Activated CD8-positive, alpha-beta memory T cell treated with anti-CD3 and anti-CD28 coated beads, Interleukin-2, amount 50 U/mL, for 1 hour (primary cell): ENCODE data around the gene ARID1B.

Experiments used
- DNase-seq: peaks from one replicate; pipeline ENCODE4 v3.0.0-alpha.2; 2020; ENCODE audit errors: extremely low read depth

ARID1B gene

GRCh38 chr6:156989159-156989806 lies 212.1 kb downstream of the ARID1B start:
- no peak for DNase-seq

GRCh38 chr6:156992020-156992804 lies 215.0 kb downstream of the ARID1B start:
- DNase-seq = no peak

- no peak for DNase-seq
These were observed 216.5 kb downstream of the ARID1B start for GRCh38 chr6:156993713-156994112.

GRCh38 chr6:156994215-156995076 lies 217.3 kb downstream of the ARID1B start:
- no peak for DNase-seq

DNA sequence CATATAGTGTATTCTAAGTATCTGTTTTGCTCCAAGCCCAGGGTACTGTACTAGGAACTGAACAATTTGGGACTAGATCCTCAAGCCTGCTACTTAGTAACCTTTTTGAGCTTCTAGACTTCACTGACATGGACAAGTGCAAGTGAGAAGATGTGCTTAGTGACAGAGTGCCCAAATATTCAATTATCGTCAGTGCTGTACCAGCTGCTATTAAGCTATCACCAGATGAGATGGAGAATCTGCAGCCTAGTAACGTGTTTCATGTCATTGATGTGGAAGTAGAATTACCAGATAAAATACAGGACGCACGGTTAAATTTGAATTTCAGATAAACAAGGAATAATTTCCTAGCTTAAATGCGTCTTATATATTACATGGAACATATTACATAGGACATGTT lies 218.3 kb downstream of the ARID1B start:
- DNase-seq = no peak

GRCh38 chr6:156996265-156996664 lies 219.1 kb downstream of the ARID1B start:
- DNase-seq = no peak

DNA sequence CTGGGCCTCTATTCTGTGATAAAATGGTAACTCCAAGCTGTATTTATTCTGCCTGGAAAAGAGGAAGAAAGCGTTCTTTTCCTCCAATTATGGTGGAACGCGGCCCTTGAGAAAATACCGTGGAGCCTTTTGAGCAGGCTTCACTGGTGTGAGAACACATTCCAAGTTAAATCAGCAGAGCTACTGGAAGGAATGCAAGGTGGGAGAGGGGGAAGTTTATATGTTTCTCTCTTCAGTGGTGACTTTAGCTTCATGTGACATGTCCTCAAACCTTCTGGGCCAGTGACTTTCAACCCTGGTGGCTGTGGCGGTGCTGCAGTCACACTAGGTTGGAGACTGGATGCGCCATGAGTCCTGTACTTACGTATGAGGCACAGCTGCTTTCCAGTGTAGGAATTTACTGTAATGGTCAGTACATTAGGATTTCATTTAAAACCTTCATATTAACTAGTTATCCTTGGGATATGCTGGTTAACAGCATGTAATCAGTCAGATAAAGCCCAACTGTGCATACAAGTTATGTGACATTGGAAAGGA lies 221.7 kb downstream of the ARID1B start:
- no peak for DNase-seq

GRCh38 chr6:156999762-157000161 lies 222.6 kb downstream of the ARID1B start:
- DNase-seq = no peak

DNA sequence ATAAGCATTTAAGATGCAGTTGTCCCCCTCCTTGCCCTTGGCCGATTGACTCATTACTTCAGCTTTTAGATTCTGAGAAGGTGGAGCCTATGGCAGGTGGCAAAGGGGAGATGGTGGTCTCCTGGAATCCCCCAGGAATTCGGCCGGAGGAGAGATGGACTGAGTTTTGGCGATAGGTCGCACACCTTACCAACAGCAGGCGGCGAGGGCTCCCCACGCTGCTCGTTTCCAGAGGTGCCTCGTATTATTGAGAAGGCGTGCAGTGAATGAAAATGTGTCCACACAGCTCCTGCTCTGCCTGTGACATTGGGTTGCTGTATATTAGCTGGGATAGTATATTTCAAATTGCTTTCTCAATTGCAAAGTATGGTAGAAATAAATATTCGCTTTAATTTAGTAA lies 224.5 kb downstream of the ARID1B start:
- no peak for DNase-seq

- no peak for DNase-seq
These were observed 225.6 kb downstream of the ARID1B start for GRCh38 chr6:157002774-157003173.

DNA sequence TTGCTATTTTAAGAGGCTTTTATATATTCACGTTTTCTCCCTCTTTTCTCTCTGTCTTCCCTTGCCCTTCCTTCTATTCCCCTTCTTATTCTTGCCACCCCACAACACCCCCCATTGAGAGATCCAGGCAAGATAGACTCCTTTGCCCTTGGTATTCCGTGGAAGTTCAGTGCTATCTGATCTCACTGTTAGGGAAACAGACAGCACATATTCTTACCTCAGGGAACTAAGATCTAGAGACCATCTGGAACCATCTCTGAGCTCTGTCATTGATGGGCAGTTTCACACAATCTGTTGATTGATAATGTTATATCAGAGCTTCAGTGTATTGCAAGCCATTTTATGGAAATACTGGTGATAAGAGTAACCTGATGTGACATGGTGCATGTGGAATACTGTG lies 228.8 kb downstream of the ARID1B start:
- no peak for DNase-seq

DNA sequence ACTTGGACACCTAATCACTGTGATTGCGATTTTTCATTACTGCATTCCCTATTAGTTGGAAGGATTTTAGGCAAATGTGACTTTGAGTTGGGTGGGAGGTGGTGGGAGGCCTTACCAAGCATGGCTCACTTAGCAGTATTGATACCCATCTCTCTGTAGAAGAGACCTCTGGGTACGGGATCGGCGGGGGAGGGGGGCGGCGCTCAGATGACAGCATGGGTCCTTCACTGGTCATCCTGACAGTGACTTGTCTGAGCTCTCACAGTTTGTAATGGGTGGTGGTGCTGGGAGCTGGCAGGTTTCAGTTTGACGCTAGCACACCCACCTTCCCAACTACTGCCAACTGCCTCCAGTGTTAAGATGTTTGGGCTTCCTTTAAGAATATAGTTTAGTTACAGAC lies 231.4 kb downstream of the ARID1B start:
- DNase-seq = no peak

DNA sequence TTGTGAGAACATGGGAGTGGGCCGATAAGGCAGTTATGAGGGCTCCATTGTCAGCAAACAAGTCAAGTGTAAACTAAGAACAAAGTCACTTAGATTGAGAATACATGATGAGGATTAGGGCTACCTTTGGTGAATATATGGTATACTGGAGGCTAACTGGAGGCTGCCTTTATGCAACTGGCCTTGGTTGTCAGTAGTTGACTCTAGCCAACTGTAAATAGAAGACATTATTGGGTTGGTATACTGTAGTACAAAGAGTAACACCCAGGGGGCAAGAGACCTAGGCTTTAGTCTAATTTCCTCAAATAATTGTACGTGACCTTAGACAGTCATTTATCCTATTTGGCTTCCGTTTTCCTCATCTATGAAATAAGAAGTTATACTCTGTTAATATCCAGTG lies 235.2 kb downstream of the ARID1B start:
- no peak for DNase-seq

DNA sequence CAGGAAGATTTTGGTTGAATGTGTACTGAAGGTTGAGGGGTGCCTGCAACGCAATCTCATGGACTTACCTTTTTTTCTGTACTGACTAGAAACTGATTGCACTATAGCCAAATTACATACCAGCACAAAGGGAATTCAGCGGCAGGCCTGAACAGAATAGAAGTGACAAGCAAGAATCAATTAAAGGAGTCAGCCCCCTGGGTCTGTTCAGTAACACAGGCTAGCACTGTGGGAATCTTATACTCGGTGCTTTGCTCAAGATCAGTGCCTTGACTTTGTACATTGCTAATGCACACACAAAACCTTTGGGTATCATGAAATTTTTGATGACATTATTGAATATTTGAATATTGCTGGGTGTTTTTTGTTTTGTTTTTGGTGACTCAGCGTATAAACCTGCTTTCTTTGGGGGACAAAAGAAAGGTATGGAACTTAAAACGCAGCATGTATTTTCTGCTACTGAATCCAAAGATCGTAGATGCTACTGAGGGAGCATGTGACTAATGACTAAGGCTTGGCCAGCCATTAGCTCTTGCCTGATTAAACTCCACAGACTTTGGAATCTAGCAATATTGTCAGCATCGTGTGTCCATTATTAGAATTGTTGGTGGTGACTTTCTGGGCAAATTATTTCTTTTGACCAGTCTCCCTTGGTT lies 236.6 kb downstream of the ARID1B start:
- DNase-seq = no peak

DNA sequence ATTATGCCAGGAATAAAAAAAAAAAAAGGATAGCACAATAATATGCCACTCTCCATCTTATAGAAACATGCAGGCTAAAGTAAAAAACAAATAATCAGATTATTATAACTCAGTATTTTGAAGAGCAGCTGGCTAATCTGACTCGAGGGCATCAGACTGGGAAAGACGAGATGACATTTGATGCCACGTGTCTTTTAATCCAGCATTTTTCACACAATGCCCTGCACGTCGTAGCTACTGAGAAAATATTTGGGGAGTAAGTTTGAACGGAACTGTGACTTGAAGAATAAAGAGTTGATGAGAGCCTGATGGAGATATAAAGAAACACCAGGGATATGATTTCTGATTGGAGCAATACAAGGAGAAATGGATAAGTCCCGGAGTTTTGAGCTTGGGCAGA lies 237.7 kb downstream of the ARID1B start:
- no peak for DNase-seq

DNA sequence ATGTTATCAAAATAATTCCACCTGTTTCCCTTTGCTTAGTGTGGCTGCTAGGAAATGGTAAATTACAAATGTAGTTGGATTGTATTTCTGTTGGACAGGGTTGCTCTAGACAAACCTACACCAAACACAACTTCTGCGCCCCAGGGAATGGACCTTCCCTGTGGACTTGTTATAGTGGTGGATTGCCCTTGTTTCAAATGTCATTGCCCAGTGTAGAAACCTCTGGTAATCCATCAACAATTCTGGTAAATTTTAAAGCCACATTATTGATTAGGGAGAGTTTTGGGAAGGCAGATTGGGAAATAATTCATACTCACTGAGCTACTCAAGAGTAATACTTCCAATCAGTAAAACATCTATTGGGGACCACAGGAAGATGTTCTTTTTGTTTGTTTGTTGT lies 239.8 kb downstream of the ARID1B start:
- no peak for DNase-seq

DNA sequence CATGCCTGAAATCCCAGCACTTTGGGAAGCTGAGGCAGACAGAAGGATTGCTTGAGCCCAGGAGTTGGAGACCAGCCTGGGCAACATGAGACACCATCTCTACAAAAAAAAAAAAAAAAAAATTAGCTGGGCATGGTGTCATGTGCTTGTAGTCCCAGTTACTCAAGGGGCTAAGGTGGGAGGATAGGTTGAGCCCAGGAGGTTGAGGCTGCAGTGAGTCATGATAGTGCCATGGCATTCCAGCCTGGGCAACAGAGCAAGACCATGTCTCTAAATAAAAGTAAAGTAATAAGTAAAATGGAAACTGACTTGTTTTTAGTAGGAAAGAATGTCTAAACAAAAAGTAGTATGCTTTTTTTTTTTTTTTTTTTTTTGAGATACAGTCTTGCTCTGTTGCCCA lies 240.7 kb downstream of the ARID1B start:
- no peak for DNase-seq

GRCh38 chr6:157019115-157019641 lies 242.0 kb downstream of the ARID1B start:
- DNase-seq = no peak

DNA sequence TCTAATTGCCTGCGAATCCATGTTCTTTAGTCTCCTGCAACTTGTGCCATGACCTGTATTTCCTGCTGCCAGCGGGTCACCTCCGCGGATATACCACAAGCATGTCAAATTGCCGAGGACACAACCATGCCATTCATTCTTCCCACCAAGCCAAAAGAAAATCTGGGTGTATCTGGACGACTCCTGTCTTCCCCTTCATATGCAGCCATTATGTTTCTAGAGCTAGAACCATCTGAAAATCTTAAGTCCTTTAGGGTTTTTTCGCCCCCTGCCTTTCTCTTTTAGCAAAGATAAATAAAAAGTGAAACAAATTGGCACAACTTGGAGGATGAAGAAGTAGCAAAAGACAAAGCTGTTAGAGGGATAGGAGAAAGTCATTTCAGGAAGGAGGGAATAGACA lies 242.6 kb downstream of the ARID1B start:
- DNase-seq = no peak

- no peak for DNase-seq
These were observed 243.2 kb downstream of the ARID1B start for GRCh38 chr6:157020398-157020797.

DNA sequence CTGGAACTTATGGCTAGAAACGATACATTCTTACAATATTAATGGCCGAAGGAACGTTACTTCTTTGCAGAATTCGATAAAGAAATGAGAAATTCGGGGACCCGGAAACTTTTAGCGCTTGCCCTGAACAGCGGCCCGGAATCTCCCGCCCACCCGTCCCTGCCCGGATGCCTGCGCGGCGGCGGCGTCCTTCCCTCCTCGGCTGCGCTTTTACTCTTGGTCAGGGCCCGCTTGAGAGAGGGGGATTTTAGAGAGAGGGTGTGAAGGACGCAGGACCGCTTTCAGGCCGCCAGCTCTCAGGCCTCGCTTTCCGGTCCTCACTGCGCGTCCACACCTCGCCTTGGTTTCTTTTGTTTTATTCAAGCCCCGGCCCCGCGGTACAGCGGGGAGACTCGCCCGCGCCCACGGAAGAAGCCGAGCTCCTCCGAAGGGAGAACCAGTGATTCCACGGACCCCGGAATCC lies 243.7 kb downstream of the ARID1B start:
- peak; percentile 26 for DNase-seq
